Mesangial cell (primary cell): Measurements from ENCODE around the gene ZSWIM6. TPM values are rescaled to one million over a fixed set of nuclear protein-coding genes. Genes with fewer than 3 reads are reported as not detected.

ENCODE experiments used
- total RNA-seq: library from RNA; depleted of rRNA; stranded (reverse); fragments of >200 nt; gene quantifications from 2 replicates; pipeline ENCODE4 v1.2.3, GENCODE V29; 2015

ZSWIM6 gene
- 9.3 and 13.8 TPM in 2 replicates for total RNA-seq

DNA sequence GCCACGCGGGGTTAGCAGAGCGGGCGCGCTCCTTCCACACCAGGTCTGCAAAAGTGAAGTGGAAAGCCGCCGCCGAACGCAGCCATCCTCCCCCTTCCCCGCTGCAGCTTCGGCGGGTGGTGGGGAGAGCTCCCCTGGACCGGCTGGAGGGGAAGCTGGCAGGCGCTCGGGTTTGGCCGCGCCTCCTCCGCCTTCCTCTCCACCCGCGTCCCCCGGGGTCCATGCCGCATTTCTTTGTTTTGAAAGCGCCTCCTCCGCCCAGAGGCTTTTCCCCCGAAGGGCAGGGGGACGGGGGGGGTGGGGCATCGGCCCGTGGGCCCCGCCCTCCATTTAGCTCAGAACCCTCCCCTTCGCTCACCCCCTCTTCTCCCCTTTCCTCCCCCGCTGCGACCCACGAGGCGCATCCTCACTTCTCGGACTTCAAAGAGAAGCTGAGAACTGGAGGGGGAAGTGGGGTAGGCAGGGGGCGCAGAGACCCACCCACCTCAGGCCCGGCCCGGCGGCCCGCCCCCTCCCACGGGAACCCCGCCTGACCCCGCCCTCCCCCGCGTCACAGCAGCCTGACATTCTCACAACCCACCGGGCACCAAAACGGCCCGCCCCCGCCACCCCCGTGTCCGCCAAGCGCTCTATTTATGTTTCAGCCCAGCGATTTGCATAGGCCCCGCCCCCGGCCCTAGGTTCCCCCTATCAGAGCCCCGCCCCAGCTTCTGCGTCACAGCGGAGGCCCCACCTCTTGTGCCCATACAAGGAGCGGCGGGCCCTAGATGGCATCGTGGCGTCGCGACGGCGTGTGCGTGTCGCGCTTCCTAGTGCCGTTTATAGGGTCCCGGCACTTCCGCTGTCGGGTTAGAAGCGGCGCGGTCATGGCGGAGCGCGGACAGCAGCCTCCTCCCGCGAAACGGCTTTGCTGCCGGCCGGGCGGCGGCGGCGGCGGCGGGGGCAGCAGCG lies at the start of gene ZSWIM6:
TSS of gene ZSWIM6 (plus strand) at position 852 of the 951 bp plus-strand sequence. CDS start at position 867, 15 bp downstream.

Other genes starting within 250 kb of the ZSWIM6 start
- gene SMIM15, start 169.8 kb upstream of the ZSWIM6 start, total RNA-seq, result 36.5 and 56.9 TPM in 2 replicates